H1 (cell line): Measurements from ENCODE around the gene AGER. TPM values are rescaled to one million over a fixed set of nuclear protein-coding genes. Genes with fewer than 3 reads are reported as not detected.

ENCODE experiments used
- HDAC2 ChIP-seq, 2 experiments: fragments of 300-600 bp in 1 of 2; sonication (generic) in 1 of 2; IDR thresholded peaks; 2 replicates each; pipeline ENCODE4 v1.6.1; 2011 to 2012; ENCODE audit warnings: low read depth in 2 of 2, low read length in 2 of 2, mild to moderate bottlenecking in 2 of 2, moderate library complexity in 2 of 2, borderline replicate concordance in 1 of 2, inconsistent platforms in 1 of 2
- KDM1A ChIP-seq: fragments of 200-600, 300-600 bp; sonication (generic); IDR thresholded peaks from 2 replicates; pipeline ENCODE4 v1.7.1; 2016; ENCODE audit warnings: mild to moderate bottlenecking, low read length, borderline replicate concordance
- POLR2AphosphoS5 ChIP-seq: IDR thresholded peaks from 2 replicates; pipeline ENCODE4 v1.6.1; 2011; ENCODE audit warnings: low read depth, low read length
- TAF1 ChIP-seq: IDR thresholded peaks from 2 replicates; pipeline ENCODE4 v1.6.1; 2011; ENCODE audit warnings: mild to moderate bottlenecking, low read depth, low read length
- polyA plus RNA-seq, 7 experiments: library from polyadenylated mRNA; depleted of rRNA in 3 of 7; stranded (reverse) in 5 of 7; unstranded in 2 of 7; fragments of >200 nt in 5 of 7; fragments of 200-250 nt in 2 of 7; gene quantifications; 1 replicate in 5 of 7; 2 replicates in 1 of 7; 4 replicates in 1 of 7; pipeline versions ENCODE4 v1.2.1 to v1.2.3, GENCODE V29; 2011 to 2013; ENCODE audit warnings: missing spikeins in 2 of 7, mixed read lengths in 2 of 7
- total RNA-seq: library from RNA; stranded (reverse); fragmentation: NEBNext Ultra II Directional; extraction: Animal tissue kit (Norgen Biotek cat#: 25700); gene quantifications from 2 replicates; pipeline ENCODE4 v1.2.1, GENCODE V29; 2021

Gene AGER
- total and polyA plus RNA-seq, 2 of the 8 experiments (the other 6 are each of a cell fraction or from before 2014, with no cell fraction given): 3.8 to 10.9 TPM

GRCh38 chr6:32196682-32197616 is 12.9 kb upstream of the AGER start (continued):
- TF ChIP-seq TAF1 (0 out of 2 replicates have a peak, but pooled peaks have one; percentile 31), POLR2AphosphoS5 (peak; percentile 41; the same call in 1 of the 2 replicates), HDAC2 (IDR thresholded peaks at IDR 0.05; ENCODE audit: borderline replicate concordance in 1 of 2, low read depth in 2 of 2, low read length in 2 of 2) (0 out of 4 replicates have a peak, but pooled peaks of 1 of the 2 experiments have one; percentile 27), KDM1A (no peak)
